ENCODE results near the gene PAF1.

PAF1 gene

DNA sequence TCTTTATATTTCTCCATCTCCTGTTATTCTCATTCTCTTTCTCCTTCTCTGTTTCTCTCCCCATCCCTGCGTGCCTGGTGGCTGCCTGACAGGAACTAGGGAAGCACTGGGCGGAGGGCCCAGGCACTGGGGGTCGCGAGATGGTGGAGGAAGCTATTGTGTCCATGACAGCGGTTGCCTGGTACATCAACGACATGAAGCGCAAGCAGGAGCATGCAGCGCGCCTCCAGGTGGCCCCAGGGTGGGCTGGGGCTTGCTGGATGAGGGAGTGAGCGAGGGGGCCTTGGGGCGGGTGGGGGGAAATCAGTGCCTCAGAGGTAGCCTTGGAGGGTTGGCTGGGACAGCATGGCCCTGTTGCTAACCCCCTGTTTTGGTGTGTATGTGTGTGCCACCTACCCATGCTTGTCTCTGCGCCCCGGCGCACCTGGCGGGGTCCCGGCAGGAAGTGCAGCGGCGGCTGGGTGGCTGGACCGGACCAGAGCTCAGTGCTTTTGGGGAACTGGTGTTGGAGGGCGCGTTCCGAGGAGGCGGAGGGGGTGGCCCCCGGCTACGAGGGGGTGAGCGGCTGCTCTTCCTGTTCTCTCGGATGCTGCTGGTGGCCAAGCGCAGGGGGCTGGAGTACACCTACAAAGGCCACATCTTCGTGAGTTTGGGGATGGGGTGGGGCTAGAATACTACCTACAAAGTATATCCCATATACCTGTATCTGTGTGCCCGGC lies 26.7 kb upstream of the PAF1 start:
- DNase-seq (ENCODE audit: low read depth in 3 of 3) = no peak

DNA sequence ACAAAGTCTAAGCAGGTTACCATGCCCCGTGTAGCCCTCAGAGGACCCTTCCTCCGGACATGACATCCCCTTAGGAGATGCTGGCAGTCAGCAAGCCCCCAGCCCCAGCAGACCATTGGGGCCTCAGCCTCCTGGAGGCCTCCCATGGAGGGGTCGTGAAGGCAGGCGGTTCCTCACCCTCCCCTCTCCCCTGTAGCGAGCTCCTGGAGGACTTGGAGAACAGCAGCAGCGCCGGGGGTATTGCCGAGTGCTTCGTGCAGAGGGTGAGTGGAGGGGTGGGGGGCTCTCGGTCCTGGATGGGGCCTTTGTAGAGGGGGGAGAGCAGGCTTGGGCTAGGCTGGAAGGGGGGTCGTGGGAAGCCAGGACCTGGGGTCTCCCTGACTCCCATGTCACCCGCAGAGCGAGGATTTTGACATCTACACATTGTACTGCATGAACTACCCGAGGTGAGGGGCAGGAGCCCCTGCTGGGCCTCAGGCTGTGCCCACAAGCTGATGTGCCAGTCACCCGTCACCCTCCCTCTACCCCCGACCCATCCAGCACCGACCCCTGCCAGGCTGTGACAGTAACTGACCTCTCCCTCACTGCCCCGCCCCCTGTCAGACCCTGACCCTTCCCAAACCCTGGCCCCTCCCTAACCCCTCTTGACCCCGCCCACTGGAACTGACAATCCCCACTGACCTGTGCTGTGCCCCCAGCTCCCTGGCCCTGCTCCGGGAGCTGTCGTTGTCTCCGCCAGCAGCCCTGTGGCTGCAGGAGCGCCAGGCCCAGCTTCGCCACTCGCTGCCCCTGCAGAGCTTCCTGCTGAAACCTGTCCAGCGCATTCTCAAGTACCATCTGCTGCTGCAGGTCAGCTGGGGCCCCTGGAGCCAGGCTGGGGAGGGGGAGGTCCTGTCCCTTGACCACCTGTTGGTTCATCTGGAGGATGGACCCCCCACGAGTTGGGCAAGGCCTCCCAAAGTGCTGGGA lies 25.5 kb upstream of the PAF1 start:
- DNase-seq (ENCODE audit: low read depth in 3 of 3) = no peak

DNA sequence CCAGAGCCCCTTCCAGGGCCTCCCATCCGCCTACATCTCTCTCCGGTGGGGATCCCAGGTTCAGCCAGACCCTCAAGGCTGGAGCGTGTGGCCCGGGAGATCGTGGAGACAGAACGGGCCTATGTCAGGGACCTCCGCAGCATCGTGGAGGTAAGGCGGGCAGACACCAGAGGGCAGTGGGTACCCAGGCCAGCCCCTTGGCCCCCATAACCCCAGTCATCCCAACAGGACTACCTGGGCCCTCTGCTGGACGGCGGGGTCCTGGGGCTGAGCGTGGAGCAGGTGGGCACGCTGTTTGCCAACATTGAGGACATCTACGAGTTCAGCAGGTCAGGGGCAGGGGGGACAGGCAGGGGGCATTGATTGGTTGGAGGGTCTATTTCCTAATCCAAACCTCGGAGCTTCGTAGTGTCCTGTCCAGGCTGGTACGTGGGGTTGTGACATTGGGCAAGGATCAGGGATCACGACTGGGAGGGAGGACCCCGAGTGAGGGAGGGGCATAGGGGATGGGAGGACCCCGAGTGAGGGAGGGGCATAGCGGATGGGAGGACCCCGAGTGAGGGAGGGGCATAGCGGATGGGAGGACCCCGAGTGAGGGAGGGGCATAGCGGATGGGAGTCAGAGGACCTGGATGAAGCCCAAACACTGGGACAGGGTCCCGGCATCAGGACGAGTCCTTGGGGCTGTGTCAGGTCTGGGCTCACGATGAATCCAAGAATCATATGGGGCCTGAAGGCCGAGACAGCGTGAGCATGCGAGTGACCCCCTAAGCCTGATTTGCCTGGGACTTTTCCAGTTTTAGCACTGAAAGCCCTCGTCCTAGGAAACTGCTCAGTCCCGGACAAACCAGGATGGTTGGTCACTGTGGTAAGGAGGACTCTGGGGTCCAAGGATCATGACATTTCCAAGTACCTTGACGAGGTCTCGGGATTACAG lies 24.5 kb upstream of the PAF1 start:
- no peak for DNase-seq (ENCODE audit: low read depth in 3 of 3)

DNA sequence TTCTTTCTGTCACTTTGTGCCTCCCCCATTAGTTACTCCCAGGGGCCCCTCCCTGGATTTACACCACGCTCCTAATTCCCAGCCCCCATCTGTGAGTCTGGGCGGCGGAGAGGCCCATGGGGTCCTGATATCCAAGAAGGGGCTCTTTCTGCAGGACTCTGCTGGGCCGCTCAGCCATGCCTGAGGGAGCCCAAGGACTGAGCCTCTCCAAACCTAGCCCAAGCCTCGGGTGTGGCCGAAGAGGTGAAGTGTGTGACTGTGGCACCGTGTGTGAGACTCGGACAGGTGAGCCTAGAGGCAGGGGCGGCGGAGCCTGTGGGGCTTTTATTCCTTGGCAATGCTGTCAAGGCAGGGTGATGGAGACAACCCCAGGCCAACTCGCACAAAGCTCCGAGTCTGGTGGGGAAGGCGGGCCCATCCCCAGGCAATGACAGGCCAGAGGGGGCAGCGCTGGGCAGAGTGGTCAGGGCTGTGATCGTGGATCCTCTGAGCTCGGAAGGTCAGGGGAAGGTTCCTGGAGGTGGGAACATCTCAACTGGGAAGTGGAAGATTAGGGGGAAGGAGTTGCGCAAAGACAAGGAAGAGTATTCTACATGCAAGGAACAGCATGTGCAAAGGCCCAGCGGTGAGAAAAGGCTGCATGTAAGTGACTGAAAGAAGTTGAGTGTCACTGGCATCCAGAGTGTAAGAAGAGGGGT lies 23.2 kb upstream of the PAF1 start:
- no peak for DNase-seq (ENCODE audit: low read depth in 3 of 3)

DNA sequence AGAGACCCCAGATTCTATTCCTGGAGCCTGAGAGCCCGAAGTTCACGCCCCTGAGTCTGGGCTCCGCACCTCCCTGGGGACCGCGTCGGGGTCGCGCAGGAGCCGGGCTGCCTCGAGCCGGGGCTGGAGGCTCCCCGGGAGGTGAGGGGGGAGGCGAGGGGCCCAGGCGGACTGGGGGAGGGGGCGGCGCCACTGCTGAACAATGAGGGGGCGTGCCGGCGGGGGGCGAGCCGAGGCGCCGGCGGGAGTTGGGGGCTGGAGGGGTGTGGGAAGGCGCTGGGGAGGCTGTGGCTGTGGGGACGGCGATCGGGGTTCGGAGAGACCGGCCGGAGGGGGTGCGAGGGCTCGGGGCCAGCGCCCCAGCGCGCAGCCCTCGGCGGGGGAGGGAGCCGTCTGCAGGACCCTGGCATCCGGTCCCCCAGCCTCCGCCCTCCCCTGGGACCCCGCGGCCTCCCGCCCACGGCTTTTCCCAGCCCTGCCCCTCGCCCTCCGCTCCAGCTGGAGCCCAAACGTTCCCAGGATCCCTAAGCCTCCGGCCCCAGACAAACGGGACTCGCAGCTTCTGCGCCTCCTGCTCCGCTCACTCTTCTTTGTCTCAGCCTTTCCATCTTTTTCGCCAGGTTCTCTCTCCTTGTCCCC lies 22.5 kb upstream of the PAF1 start:
- DNase-seq (ENCODE audit: low read depth in 3 of 3) = no peak

DNA sequence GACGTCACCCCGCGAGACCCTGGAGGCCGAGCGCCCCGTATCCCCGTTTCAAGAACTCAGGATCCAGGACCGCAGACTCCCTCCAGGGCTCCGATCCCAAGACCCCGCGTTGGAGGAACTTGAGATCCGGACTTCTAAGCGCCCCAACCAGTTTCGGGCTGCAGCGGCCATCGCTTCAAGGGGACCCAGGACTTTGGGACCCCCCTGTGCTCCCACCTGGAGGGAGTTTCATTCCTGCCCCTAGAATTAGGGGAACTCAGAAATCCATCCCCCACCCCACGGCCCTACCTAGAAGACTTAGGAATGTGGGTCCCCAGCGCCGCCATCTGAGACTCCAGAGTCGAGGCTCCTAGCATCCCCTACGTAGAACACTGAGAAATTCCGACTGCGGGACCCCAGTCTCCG lies 22.0 kb upstream of the PAF1 start:
- no peak for DNase-seq (ENCODE audit: low read depth in 3 of 3)

DNA sequence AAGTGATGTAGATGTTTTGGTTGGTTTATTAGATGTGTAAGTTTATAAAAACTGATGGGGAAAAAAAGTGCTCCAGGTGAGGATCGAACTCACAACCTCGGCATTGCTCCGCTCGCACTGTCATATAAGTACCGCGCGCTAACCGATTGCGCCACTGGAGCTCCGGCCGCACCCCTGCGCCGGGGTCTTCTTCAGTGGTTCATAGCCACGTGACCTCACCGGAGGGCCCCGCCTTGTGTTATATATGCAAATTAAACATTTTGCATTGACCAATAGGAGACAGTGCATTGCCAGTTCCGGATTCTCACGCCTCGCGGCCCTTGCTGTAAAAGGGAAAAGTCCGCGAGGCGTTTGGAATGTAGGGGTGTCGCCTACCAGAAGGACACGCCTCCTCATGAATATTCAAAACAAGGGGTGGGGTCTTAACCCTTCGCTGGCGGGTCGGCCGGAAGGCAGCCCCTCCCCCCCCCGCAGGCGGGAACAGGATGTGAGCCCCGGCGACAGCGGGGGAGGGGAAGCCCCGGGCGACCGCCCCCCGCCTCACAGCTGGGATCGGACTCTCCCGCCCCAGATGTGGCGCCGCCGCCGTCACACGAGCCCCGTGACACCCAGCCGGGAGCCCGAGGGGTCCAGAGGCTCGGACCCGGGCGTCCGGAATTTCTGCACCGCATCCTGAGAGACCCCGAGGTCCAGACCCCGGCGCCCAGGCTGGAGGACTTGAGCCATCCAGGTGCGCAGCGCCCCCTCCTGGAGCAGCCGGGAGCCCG lies 21.4 kb upstream of the PAF1 start, which contains the start of gene PLEKHG2:
TSS of gene PLEKHG2 (plus strand) at position 570 of the 767 bp plus-strand sequence. CDS start 1,418 bp downstream, outside the sequence.
- DNase-seq (ENCODE audit: low read depth in 3 of 3) = peak; percentile 92 to 99 (median 97)

DNA sequence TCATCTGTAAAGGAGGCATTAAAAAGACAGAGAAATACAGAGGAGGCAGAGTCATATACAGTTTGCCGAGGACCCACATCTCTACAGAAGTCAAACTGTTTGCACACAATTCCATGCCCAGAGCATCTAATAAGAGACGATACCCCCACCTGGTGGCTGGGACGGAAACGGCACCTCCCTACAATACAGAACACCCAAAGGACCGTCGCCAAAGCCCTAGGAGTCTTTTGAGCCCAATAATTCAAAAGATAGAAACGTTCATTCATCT lies 20.9 kb upstream of the PAF1 start:
- peak; percentile 80 to 87 (median 83) for DNase-seq (ENCODE audit: low read depth in 3 of 3)

DNA sequence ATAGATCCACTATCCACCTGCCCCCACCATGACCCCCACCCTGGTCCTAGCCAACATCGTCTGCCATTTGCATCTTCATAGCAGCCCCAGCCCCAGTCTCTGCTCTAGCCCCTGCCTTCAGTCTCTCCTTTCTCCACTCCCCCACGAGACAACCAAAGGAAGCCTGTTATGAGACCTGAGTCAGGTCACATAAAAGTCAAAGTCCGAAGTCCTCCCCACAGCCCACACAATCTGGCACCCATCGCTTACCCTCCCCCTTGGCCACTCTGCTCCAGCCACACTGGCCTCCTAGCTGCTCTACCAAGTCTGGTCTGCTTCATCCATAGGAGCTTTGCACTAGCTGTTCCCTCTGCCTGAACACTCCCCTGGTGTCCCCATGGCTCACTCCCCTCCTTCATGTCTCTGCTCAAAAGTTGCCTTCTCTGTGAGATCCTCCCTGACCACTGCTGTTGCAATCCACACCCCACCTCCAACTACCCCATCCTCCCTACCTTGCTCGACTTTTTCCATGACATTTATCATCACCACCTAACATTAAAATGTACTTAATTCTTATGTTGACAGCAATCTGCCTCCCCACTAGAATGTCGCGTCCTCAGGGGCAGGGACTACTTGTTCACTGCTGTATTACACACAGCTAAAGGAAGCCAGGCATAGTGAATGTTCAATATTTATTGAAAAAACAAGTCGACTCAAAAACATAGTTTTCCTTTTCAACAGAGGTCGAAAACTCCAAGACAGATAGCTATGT lies 20.4 kb upstream of the PAF1 start:
- DNase-seq (ENCODE audit: low read depth in 3 of 3) = no peak

DNA sequence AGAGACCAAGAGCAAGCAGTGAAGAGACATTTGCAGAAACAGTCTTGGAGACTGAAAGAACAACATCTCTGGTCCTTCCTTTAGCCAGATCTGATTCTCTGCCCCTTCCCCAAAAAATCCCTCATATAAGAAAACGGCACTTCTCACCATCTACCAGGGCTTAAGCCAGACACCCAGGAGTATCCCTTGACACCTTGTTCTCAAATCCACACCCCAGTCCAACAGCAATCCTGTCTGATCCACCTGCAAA lies 19.9 kb upstream of the PAF1 start:
- no peak for DNase-seq (ENCODE audit: low read depth in 3 of 3)

DNA sequence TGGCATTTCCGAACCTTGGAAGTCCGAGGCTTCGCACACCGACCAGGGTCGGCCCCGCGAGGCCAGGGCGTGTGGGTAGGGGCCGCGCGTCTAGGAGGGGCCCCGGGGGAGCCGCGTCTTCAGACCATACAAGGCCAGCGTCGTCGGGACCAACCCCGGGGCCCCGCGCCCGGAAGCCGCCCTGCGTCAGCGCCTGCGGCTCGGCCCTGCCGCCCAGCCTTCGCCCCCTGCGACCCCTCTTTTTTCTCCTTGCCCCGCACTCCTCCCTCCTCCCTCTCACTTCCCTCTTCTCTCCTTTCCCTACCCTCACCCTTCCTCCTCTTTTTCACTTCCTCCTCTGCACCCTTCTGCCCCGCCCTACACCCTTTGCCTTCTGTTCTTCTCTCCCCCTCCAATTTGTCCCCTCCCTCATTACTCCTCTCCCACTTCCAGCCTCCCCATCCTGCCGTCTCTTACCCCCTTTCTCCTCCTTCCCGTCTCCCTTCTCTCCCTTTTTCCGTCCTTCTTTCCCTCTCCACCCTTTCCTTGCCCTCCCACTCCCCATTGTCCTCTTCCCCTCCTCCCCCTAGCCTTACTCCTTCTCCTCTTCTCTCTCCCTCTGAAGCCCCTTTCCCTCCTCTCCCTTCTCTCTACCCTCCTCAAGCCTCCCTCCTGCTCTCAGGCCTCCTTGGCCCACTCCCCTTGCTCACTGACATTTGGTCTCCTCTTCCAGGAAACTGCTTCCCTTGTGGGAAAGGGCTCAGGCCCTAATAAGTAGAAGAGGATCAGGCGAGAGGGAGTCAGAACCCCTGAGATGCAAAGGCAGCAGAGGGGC lies 19.3 kb upstream of the PAF1 start:
- DNase-seq (ENCODE audit: low read depth in 3 of 3) = peak in 1 of 3 experiments; percentile 41

DNA sequence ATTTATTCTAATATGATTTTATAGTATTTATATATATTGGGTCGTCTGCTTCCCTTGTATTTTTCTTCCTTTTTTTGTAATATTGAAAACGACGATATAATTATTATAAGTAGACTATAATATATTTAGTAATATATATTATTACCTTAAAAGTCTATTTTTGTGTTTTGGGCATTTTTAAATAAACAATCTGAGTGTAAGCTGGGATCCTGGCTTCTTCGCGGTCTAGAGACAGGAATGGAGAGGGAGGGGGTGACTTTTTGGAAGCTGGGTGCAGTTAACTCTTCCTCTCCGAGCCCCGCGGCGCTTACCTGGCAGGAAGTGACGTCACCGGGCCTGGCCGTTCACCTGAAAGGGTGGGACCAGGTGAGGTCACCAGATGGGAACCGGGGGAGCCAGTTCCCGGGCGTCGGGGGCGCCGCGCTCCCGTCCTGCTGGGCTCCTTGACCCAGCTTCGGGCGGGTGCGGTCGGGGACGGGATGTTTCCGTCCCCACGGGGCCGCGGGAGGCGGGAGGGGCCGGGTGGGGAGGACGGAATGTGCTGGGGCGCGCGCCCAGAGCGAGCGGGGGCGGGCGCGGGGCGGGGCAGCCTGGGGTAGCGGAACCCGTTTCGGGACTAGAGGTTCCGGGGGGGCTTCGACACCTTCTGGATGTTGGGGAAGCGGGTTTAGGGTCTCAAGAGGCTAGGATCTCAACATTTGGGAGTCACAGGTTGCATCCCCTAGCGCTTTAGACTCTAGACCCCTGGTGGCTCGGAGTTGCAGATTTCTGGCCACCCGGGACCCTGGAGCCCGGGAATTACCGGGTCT lies 18.5 kb upstream of the PAF1 start:
- peak; percentile 71 to 78 (median 73) for DNase-seq (ENCODE audit: low read depth in 3 of 3)

DNA sequence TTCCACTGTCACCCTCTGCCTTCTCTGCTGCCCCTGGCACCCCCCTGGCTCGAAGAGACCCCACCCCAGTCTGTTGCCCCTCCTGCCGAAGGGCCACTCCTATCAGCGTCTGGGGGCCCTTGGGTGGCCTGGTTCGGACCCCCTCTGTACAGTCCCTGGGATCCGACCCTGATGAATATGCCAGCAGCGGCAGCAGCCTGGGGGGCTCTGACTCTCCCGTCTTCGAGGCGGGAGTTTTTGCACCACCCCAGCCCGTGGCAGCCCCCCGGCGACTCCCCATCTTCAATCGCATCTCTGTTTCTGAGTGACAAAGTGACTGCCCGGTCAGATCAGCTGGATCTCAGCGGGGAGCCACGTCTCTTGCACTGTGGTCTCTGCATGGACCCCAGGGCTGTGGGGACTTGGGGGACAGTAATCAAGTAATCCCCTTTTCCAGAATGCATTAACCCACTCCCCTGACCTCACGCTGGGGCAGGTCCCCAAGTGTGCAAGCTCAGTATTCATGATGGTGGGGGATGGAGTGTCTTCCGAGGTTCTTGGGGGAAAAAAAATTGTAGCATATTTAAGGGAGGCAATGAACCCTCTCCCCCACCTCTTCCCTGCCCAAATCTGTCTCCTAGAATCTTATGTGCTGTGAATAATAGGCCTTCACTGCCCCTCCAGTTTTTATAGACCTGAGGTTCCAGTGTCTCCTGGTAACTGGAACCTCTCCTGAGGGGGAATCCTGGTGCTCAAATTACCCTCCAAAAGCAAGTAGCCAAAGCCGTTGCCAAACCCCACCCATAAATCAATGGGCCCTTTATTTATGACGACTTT lies 17.7 kb upstream of the PAF1 start:
- DNase-seq (ENCODE audit: low read depth in 3 of 3) = no peak

DNA sequence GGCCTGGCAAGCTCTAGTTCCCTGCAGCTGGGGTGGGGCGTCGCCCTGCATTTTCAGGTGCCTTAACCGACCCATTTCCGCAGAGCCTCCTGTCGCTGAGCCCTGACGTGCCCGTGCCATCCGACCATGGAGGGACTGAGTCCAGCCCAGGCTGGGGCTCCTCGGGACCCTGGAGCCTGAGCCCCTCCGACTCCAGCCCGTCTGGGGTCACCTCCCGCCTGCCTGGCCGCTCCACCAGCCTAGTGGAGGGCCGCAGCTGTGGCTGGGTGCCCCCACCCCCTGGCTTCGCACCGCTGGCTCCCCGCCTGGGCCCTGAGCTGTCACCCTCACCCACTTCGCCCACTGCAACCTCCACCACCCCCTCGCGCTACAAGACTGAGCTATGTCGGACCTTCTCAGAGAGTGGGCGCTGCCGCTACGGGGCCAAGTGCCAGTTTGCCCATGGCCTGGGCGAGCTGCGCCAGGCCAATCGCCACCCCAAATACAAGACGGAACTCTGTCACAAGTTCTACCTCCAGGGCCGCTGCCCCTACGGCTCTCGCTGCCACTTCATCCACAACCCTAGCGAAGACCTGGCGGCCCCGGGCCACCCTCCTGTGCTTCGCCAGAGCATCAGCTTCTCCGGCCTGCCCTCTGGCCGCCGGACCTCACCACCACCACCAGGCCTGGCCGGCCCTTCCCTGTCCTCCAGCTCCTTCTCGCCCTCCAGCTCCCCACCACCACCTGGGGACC lies 16.9 kb upstream of the PAF1 start:
- peak in 1 of 3 experiments; percentile 15 for DNase-seq (ENCODE audit: low read depth in 3 of 3)

DNA sequence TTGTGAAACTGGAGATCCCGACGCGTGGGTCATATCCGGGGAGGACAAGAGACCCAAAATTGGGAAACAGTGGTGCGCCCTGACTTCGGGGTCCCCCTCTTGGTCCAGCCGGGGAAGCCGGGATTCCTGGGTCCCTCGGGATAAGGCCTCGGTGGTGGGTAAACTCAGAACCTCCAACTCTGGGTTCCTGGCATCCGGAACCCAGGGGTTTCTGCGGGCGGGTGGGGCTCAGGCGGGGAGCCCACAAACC lies 16.4 kb upstream of the PAF1 start:
- DNase-seq (ENCODE audit: low read depth in 3 of 3) = peak in 1 of 3 experiments; percentile 45

DNA sequence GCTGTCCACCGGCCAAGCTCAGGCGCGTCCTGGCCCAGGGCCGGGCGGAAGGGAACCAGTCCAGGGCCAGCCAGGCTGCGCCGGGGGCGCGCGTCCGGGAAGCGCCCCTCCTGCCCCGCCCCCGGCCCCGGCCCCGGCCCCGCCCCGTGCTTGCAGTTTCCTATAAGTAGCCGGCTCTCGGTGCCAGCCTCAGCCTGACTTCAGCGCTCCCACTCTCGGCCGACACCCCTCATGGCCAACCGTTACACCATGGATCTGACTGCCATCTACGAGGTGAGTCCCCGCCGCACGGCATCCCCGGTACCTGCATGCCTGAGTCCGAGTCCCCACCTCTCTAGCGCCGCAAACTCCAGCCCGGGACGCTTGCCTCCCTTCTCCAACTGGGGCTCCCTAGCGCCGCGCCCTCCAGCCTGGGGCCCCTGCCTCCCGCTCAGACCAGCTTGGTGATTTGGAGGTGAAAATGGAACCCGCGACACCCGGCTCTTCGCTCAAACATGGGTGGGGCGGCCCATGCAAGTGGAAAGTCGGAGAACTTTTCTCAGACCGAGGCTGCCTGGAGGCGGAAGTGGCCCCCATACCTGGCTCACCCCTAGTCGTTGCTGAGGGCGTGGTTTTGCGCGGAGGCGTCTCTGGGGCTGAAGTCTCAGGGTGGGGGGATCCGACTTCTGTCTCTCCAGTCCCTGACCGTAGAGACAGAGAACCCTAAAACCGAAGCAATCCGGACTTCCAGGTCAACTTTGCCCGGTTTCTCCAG lies 15.9 kb upstream of the PAF1 start, which contains the start of gene ZFP36:
TSS of gene ZFP36 (plus strand) at position 192 of the 754 bp plus-strand sequence. CDS start at position 250, 58 bp downstream.
- DNase-seq (ENCODE audit: low read depth in 3 of 3) = peak; percentile 77 to 85 (median 79)
